HEK293 (cell line): Measurements from ENCODE around the gene HOXA4.

Experiments
- CTCF ChIA-PET: fragments of 350-600 bp; formaldehyde crosslinking; extraction: SDS; loops from one replicate; lab custom pipeline; 2021; ENCODE audit warnings: antibody characterized with exemption; lab: Yijun Ruan, JAX
- POLR2A ChIA-PET: fragments of 300-600 bp; formaldehyde crosslinking; extraction: SDS; loops from one replicate; lab custom pipeline; 2020; ENCODE audit warnings: antibody characterized with exemption, inconsistent platforms; lab: Yijun Ruan, JAX
- H3K27ac ChIP-seq: fragments of 200-500 bp; sonication (Bioruptor generic); 2 replicates; pipeline ENCODE4 v1.5.1; 2014; ENCODE audit warnings: low read depth, low read length, control low read depth, inconsistent platforms; ENCODE audit errors: extremely low read depth
- H3K36me3 ChIP-seq, 2 experiments: fragments of 200-500 bp in 1 of 2; sonication (Bioruptor generic) in 1 of 2; 1 replicate in 1 of 2; 2 replicates in 1 of 2; pipeline ENCODE4 v1.5.1; 2014 to 2017; ENCODE audit warnings: inconsistent platforms in 2 of 2, low read length in 2 of 2; ENCODE audit not compliant: control insufficient read depth in 2 of 2, insufficient read depth in 1 of 2
- H3K4me1 ChIP-seq: fragments of 200-500 bp; sonication (Bioruptor generic); 2 replicates; pipeline ENCODE4 v1.5.1; 2014; ENCODE audit warnings: mild to moderate bottlenecking, low read length, inconsistent platforms; ENCODE audit not compliant: control insufficient read depth, insufficient read depth
- H3K4me3 ChIP-seq: 2 replicates; pipeline ENCODE4 v1.5.1; 2011; ENCODE audit warnings: low read depth, mild to moderate bottlenecking, control low read depth, low read length, moderate library complexity
- H3K9me3 ChIP-seq: fragments of 200-500 bp; sonication (Bioruptor generic); 2 replicates; pipeline ENCODE4 v1.5.1; 2014; ENCODE audit warnings: low read depth, low read length, inconsistent platforms; ENCODE audit not compliant: control insufficient read depth, insufficient read depth
- EGR2 ChIP-seq: fragments of 450-650 bp; formaldehyde crosslinking; IDR thresholded peaks from 2 replicates; pipeline ENCODE4 v1.5.1; 2016; ENCODE audit warnings: low read depth, missing biosample characterization, missing genetic modification characterization
- PATZ1 ChIP-seq: fragments of 450-650 bp; formaldehyde crosslinking; IDR thresholded peaks from 2 replicates; pipeline ENCODE4 v1.5.1; 2016; ENCODE audit warnings: missing biosample characterization, missing genetic modification characterization
- ZBTB21 ChIP-seq: fragments of 450-650 bp; formaldehyde crosslinking; IDR thresholded peaks from 2 replicates; pipeline ENCODE4 v1.5.1; 2017; ENCODE audit warnings: missing biosample characterization, missing genetic modification characterization
- ZFHX2 ChIP-seq: fragments of 450-650 bp; formaldehyde crosslinking; conservative IDR thresholded peaks from 2 replicates; pipeline ENCODE4 v1.5.1; 2016; ENCODE audit warnings: missing biosample characterization, missing genetic modification characterization
- ZNF202 ChIP-seq: fragments of 450-650 bp; formaldehyde crosslinking; IDR thresholded peaks from 2 replicates; pipeline ENCODE4 v1.5.1; 2016; ENCODE audit warnings: missing biosample characterization, missing genetic modification characterization, borderline replicate concordance
- ZNF324 ChIP-seq: fragments of 450-650 bp; formaldehyde crosslinking; IDR thresholded peaks from 2 replicates; pipeline ENCODE4 v1.5.1; 2016; ENCODE audit warnings: missing biosample characterization, missing genetic modification characterization
- ZNF366 ChIP-seq: fragments of 450-650 bp; formaldehyde crosslinking; conservative IDR thresholded peaks from 2 replicates; pipeline ENCODE4 v1.5.1; 2016; ENCODE audit warnings: missing biosample characterization, missing genetic modification characterization
- ZNF37A ChIP-seq: fragments of 450-650 bp; IDR thresholded peaks from 2 replicates; pipeline ENCODE4 v1.5.1; 2018; ENCODE audit warnings: missing biosample characterization, missing genetic modification characterization
- TF ChIP-seq, protein P1 (sequence below): fragments of 450-650 bp; IDR thresholded peaks from 2 replicates; pipeline ENCODE4 v1.5.1; 2018; ENCODE audit warnings: missing biosample characterization, missing genetic modification characterization
- TF ChIP-seq, protein P2 (sequence below): fragments of 450-650 bp; formaldehyde crosslinking; IDR thresholded peaks from 2 replicates; pipeline ENCODE4 v1.5.1; 2016; ENCODE audit warnings: missing biosample characterization, missing genetic modification characterization
- TF ChIP-seq, protein P3 (sequence below): fragments of 450-650 bp; formaldehyde crosslinking; IDR thresholded peaks from 2 replicates; pipeline ENCODE4 v1.5.1; 2017; ENCODE audit warnings: missing biosample characterization, missing genetic modification characterization

HOXA4 gene

DNA sequence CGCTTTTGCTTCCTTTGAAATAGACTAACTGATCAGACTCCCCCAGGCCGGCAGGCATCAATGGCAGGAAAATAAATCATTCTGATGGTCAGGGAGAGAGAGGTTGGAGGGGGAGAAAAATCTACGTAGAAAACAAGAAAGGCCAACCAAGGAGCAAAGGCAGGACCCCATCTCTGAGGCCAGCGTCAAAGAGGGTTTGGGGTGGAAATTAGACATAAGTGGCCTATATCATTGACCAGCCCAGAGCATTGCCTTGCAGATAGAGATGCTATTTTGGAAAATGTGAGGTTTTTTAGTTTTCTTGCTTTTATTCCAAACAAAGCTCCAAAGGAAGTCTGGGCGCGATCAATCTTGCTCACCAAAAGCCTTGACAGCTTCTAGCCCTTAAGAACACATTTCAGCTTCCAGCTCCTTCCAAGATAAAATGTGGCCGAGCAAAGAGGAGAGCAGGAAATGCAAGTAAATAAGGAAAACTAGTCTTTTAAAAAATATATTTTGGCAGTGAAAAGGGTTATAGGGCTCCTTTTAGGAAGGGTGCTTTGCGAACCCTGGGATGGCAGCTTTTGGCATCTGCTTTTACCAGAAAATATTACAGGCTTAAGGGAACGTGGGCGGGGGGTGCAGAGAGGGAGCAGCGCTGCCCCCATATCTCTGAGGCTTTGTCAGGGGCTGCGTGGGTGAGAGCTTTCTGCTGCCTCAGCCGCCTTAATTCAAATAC is 26.1 kb downstream of the HOXA4 start:
- Histone ChIP-seq H3K27ac (no peak overlapping the region), H3K4me3 (no peak overlapping the region), H3K4me1 (no peaks in the 10 kb centered on the region), H3K36me3 (peaks cover 19 to 40% of the 10 kb centered on the region in 2 experiments), H3K9me3 (no peaks in the 10 kb centered on the region)
- ChIA-PET POLR2A (interaction anchor here (0.5 to 2.0 kb wide), 5 partner anchors 8 to 633 kb away, joined by 3 to 8 read pairs (median 4); partner anchors contain the start of gene HOXA1), CTCF (interaction anchor here (1.0 to 1.9 kb wide), 2 partner anchors 8 to 242 kb away, joined by 3 to 11 read pairs; partner anchors contain the start of gene HOXA1)
- peak; percentile 82 for TF ChIP-seq ZFHX2 (tag by site-specific recombination)
- no peak for TF ChIP-seq ZNF324 (tag by site-specific recombination)
- TF ChIP-seq PATZ1 (tag by site-specific recombination), result no peak
- TF ChIP-seq, protein P1, sequence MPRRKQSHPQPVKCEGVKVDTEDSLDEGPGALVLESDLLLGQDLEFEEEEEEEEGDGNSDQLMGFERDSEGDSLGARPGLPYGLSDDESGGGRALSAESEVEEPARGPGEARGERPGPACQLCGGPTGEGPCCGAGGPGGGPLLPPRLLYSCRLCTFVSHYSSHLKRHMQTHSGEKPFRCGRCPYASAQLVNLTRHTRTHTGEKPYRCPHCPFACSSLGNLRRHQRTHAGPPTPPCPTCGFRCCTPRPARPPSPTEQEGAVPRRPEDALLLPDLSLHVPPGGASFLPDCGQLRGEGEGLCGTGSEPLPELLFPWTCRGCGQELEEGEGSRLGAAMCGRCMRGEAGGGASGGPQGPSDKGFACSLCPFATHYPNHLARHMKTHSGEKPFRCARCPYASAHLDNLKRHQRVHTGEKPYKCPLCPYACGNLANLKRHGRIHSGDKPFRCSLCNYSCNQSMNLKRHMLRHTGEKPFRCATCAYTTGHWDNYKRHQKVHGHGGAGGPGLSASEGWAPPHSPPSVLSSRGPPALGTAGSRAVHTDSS (tag by site-specific recombination), result no peak
- TF ChIP-seq, protein P2, sequence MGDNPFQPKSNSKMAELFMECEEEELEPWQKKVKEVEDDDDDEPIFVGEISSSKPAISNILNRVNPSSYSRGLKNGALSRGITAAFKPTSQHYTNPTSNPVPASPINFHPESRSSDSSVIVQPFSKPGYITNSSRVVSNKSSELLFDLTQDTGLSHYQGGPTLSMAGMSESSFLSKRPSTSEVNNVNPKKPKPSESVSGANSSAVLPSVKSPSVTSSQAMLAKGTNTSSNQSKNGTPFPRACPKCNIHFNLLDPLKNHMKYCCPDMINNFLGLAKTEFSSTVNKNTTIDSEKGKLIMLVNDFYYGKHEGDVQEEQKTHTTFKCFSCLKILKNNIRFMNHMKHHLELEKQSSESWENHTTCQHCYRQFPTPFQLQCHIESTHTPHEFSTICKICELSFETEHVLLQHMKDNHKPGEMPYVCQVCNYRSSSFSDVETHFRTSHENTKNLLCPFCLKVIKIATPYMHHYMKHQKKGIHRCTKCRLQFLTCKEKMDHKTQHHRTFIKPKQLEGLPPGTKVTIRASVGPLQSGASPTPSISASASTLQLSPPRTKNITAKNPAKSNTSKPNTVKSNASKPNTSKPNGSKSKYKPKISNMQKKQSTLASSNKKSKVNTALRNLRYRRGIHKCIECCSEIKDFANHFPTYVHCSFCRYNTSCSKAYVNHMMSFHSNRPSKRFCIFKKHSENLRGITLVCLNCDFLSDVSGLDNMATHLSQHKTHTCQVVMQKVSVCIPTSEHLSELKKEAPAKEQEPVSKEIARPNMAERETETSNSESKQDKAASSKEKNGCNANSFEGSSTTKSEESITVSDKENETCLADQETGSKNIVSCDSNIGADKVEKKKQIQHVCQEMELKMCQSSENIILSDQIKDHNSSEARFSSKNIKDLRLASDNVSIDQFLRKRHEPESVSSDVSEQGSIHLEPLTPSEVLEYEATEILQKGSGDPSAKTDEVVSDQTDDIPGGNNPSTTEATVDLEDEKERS (tag by site-specific recombination), result no peak
- TF ChIP-seq, protein P3, sequence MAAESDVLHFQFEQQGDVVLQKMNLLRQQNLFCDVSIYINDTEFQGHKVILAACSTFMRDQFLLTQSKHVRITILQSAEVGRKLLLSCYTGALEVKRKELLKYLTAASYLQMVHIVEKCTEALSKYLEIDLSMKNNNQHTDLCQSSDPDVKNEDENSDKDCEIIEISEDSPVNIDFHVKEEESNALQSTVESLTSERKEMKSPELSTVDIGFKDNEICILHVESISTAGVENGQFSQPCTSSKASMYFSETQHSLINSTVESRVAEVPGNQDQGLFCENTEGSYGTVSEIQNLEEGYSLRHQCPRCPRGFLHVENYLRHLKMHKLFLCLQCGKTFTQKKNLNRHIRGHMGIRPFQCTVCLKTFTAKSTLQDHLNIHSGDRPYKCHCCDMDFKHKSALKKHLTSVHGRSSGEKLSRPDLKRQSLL (tag by site-specific recombination), result no peak
- TF ChIP-seq EGR2 (tag by site-specific recombination), result peak; percentile 72
- no peak for TF ChIP-seq ZBTB21

DNA sequence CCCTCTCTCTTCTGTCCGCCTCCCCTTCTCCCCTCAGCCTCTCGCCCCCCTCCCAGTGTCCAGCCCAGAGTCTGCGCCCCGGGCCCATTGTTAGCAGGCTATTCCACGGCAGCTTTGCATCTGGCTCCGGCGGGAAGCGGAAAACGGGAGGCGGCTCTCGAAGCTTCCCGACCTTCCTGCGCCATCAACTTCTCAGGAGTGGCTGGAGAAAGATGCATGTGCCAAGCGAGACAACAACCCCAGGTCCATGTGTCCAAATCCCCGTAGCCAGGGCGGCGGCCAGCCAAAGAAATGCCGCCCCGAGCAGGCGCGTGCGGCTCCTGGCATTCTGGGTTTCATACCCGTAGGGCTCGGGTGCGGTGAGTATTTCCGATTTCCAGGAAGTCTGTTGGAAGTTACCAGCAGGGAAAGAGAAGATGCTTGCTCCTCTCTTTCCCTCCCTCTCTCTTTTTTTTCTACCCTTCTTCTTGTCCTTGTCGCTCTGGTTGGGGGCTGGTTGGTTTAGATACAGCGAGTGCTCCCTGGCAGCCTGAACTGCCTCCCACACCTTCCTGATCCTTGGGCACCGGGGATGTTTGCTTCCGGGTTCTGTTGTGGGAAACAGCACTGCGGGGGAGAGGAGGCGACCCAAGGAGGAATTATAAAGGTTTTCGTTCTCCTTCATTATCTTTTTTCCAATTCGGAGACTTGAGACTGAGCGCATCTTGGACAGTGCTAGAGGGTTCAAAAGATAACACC is 26.9 kb downstream of the HOXA4 start:
- no peak for TF ChIP-seq ZNF37A (tag by site-specific recombination)
- TF ChIP-seq ZNF202, result 0 out of 2 replicates have a peak, but pooled peaks have one; percentile 60
- peak; percentile 40; the same call in 1 of the 2 replicates for TF ChIP-seq ZNF366 (tag by site-specific recombination)
- TF ChIP-seq ZFHX2 (tag by site-specific recombination), result peak; percentile 37; the same call in 1 of the 2 replicates
- H3K36me3 ChIP-seq, result peaks cover 20 to 39% of the 10 kb centered on the region in 2 experiments
- no peak overlapping the region for H3K4me3 ChIP-seq
- no peak overlapping the region for H3K27ac ChIP-seq
- CTCF ChIA-PET, result no interaction called here
- POLR2A ChIA-PET, result no interaction called here
- peaks cover under 1% of the 10 kb centered on the region; the same call in 1 of the 2 replicates for H3K4me1 ChIP-seq
- H3K9me3 ChIP-seq, result no peaks in the 10 kb centered on the region
